Endodermal cell (in vitro differentiated cells): ENCODE results near the gene TUBB8. TPM values are rescaled to one million over a fixed set of nuclear protein-coding genes. Genes with fewer than 3 reads are reported as not detected.

Source experiments
- DNase-seq: peaks from one replicate; pipeline ENCODE4 v3.0.0-alpha.2; 2017
- H3K27ac ChIP-seq: 2 replicates; pipeline ENCODE4 v1.5.1; 2013; ENCODE audit warnings: mild to moderate bottlenecking, low read depth, low read length, moderate library complexity
- H3K27me3 ChIP-seq: 2 replicates; pipeline ENCODE4 v1.6.1; 2013; ENCODE audit warnings: mild to moderate bottlenecking, low read length, moderate library complexity; ENCODE audit not compliant: insufficient read depth, control insufficient read depth, poor library complexity, severe bottlenecking
- H3K36me3 ChIP-seq: 2 replicates; pipeline ENCODE4 v1.7.0; 2013; ENCODE audit warnings: mild to moderate bottlenecking, low read length, moderate library complexity; ENCODE audit not compliant: control insufficient read depth, insufficient read depth
- H3K4me1 ChIP-seq: one replicate; pipeline ENCODE4 v1.7.0; 2013; ENCODE audit warnings: low read length; ENCODE audit not compliant: control insufficient read depth, insufficient read depth
- H3K4me3 ChIP-seq: 2 replicates; pipeline ENCODE4 v1.5.1; 2013; ENCODE audit warnings: mild to moderate bottlenecking, low read length, moderate library complexity
- H3K9ac ChIP-seq: 2 replicates; pipeline ENCODE4 v1.6.1; 2013; ENCODE audit warnings: mild to moderate bottlenecking, low read length, moderate library complexity; ENCODE audit not compliant: poor library complexity, severe bottlenecking; ENCODE audit errors: extremely low read depth
- H3K9me3 ChIP-seq: 2 replicates; pipeline ENCODE4 v1.6.1; 2013; ENCODE audit warnings: mild to moderate bottlenecking, low read length, moderate library complexity; ENCODE audit not compliant: control insufficient read depth
- H3K27ac Mint-ChIP-seq: 2 replicates; pipeline ENCODE4 v1.8.0; 2020; ENCODE audit warnings: mixed read lengths
- H3K27me3 Mint-ChIP-seq: 2 replicates; pipeline ENCODE4 v1.8.0; 2021; ENCODE audit warnings: mild to moderate bottlenecking, mixed read lengths; ENCODE audit not compliant: insufficient read depth
- H3K36me3 Mint-ChIP-seq: 2 replicates; pipeline ENCODE4 v1.8.0; 2020; ENCODE audit warnings: low read depth, mixed read lengths
- H3K4me1 Mint-ChIP-seq: 2 replicates; pipeline ENCODE4 v1.8.0; 2020; ENCODE audit warnings: mixed read lengths
- H3K4me3 Mint-ChIP-seq: 2 replicates; pipeline ENCODE4 v1.8.0; 2020; ENCODE audit warnings: mild to moderate bottlenecking, moderate library complexity, mixed read lengths
- H3K9me3 Mint-ChIP-seq: 2 replicates; pipeline ENCODE4 v1.8.0; 2020; ENCODE audit warnings: mild to moderate bottlenecking, mixed read lengths
- CTCF ChIP-seq: fragments of 200-600 bp; sonication (generic); conservative IDR thresholded peaks from 2 replicates; pipeline ENCODE4 v1.5.0; 2021; ENCODE audit warnings: antibody characterized with exemption, mild to moderate bottlenecking
- WGBS, 2 experiments: methylation state at CpG; one replicate each; pipeline versions ENCODE4 v1.1.5 to v1.1.7; 2013; ENCODE audit warnings: missing lambda C conversion rate in 2 of 2, mixed read lengths in 1 of 2; ENCODE audit not compliant: insufficient coverage in 1 of 2, insufficient read length in 1 of 2; 5-methylcytosine and 5-hydroxymethylcytosine counted together
- total RNA-seq, 2 donors: library from RNA; stranded (reverse); fragmentation: NEBNext Ultra II Directional in 1 of 2; extraction: Animal tissue kit (Norgen Biotek cat#: 25700) in 1 of 2; gene quantifications; 2 replicates in 1 of 2; 3 replicates in 1 of 2; pipeline ENCODE4 v1.2.1, GENCODE V29; 2021

The TUBB8 gene
- total RNA-seq, 2 donors from 2014 or later = 0.90 to 1.9 TPM

GRCh38 chr10:94613-95012 is 45.5 kb upstream of the TUBB8 start:
- Mint-ChIP-seq H3K4me1 (no peaks in the 10 kb centered on the region), H3K9me3 (peaks cover 44% of the 10 kb centered on the region), H3K4me3 (no peak overlapping the region), H3K27me3 (peaks cover 8% of the 10 kb centered on the region), H3K36me3 (no peaks in the 10 kb centered on the region), H3K27ac (no peak overlapping the region)
- no peaks in the 10 kb centered on the region for H3K4me1 ChIP-seq
- H3K9ac ChIP-seq = no peak overlapping the region
- no peak for TF ChIP-seq CTCF
- H3K4me3 ChIP-seq = no peak overlapping the region
- WGBS, 2 experiments = 31% methylated on average over 1 of the region's 1 CpG; no CpG with 5 or more reads in 1 of the 2 experiments
- H3K27ac ChIP-seq = no peak overlapping the region
- no peak for DNase-seq
- no peaks in the 10 kb centered on the region for H3K27me3 ChIP-seq
- peaks cover 33% of the 10 kb centered on the region for H3K9me3 ChIP-seq
- H3K36me3 ChIP-seq = no peaks in the 10 kb centered on the region

GRCh38 chr10:92846-93245 is 43.8 kb upstream of the TUBB8 start:
- no peak overlapping the region for H3K4me3 Mint-ChIP-seq
- no peak for TF ChIP-seq CTCF
- peaks cover 34% of the 10 kb centered on the region for H3K9me3 Mint-ChIP-seq
- no peaks in the 10 kb centered on the region for H3K4me1 ChIP-seq
- no peaks in the 10 kb centered on the region for H3K36me3 ChIP-seq
- H3K36me3 Mint-ChIP-seq = no peaks in the 10 kb centered on the region
- DNase-seq = no peak
- peaks cover 17% of the 10 kb centered on the region for H3K27me3 Mint-ChIP-seq
- H3K4me3 ChIP-seq = no peak overlapping the region
- H3K9me3 ChIP-seq = peaks cover 32% of the 10 kb centered on the region
- H3K4me1 Mint-ChIP-seq = no peaks in the 10 kb centered on the region
- no peak overlapping the region for H3K27ac Mint-ChIP-seq
- 95 to 100% methylated on average over 1 to 2 of the region's 2 CpGs for WGBS, 2 experiments
- no peak overlapping the region for H3K27ac ChIP-seq
- H3K27me3 ChIP-seq = no peaks in the 10 kb centered on the region
- H3K9ac ChIP-seq = no peak overlapping the region

DNA sequence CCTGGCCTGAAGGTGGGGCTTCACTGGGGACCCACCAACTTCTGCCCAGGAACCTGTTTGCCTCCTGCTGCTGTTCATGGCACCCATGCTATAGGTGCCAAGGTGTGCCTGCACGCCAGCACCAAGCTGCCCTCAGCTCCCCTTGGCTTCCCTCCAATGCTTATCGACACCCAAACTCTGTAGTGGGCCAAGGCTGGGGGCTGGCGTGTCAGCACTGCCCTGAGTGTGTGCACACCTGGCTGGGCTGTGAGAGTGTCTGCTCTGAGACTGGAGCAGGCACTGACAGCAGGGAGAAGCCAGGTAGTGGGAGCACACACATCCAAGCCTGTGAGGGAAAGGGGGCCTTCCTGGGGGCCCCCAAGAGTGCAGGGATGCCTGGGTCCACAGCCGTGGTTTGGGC is 43.1 kb upstream of the TUBB8 start:
- Mint-ChIP-seq H3K9me3 (peaks cover 27% of the 10 kb centered on the region), H3K36me3 (no peaks in the 10 kb centered on the region), H3K4me1 (peaks cover 4% of the 10 kb centered on the region), H3K4me3 (no peak overlapping the region), H3K27ac (no peak overlapping the region), H3K27me3 (peaks cover 17% of the 10 kb centered on the region)
- Histone ChIP-seq H3K27ac (no peak overlapping the region), H3K4me3 (no peak overlapping the region), H3K36me3 (no peaks in the 10 kb centered on the region), H3K9ac (no peak overlapping the region), H3K9me3 (peaks cover 25% of the 10 kb centered on the region), H3K27me3 (no peaks in the 10 kb centered on the region), H3K4me1 (no peaks in the 10 kb centered on the region)
- no peak for TF ChIP-seq CTCF
- DNase-seq = no peak
- WGBS, 2 experiments = 83 to 90% methylated on average over 2 to 4 of the region's 4 CpGs
